HCT116 (cell line): Measurements from ENCODE around the gene UGP2.

Experiments used
- POLR2A ChIP-seq: IDR thresholded peaks from 2 replicates; pipeline ENCODE4 v1.7.0; 2011; ENCODE audit warnings: borderline replicate concordance; ENCODE audit not compliant: insufficient read depth, insufficient read length; ENCODE audit errors: extremely low read depth
- TF ChIP-seq, protein P1 (sequence below), 3 experiments: fragments of 200-600 bp in 1 of 3; sonication (generic) in 1 of 3; IDR thresholded peaks in 2 of 3; conservative IDR thresholded peaks in 1 of 3; 2 replicates each; pipeline ENCODE4 v1.5.1; 2012 to 2017; ENCODE audit warnings: low read depth in 2 of 3, low read length in 2 of 3, antibody characterized with exemption in 1 of 3, borderline replicate concordance in 1 of 3, control low read depth in 1 of 3, mild to moderate bottlenecking in 1 of 3, mixed read lengths in 1 of 3, mixed run types in 1 of 3, moderate library complexity in 1 of 3; ENCODE audit not compliant: insufficient read depth in 1 of 3

DNA sequence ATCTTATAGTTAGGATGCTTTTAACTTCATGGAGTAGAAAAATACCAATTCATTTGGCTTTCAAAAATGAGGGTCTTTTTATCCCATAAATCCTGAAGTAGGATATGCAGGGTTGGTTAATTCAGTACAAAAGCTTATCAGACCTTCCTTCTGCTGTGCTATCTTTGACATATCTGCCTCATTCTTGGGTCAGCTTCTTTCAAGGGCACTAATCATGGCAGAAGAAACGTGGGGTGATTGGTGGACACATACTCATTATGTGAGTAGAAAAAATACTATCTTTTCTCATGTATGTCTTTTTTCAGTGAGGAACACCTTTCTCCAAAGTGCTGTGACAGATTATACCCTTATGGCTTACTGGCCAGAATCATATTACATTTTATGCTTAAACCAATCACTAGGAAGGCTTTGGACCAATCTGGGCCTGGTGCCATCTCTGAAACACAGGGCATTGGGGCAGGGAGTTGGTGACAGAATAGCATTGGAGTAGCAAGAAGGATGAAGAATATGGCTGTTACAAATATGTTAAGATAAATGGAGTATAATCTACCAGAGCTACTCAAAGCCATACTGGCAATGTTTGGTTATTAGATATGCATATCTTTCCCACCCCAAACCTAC lies 10.1 kb downstream of the UGP2 start:
- no peak for TF ChIP-seq POLR2A
- TF ChIP-seq, protein P1, sequence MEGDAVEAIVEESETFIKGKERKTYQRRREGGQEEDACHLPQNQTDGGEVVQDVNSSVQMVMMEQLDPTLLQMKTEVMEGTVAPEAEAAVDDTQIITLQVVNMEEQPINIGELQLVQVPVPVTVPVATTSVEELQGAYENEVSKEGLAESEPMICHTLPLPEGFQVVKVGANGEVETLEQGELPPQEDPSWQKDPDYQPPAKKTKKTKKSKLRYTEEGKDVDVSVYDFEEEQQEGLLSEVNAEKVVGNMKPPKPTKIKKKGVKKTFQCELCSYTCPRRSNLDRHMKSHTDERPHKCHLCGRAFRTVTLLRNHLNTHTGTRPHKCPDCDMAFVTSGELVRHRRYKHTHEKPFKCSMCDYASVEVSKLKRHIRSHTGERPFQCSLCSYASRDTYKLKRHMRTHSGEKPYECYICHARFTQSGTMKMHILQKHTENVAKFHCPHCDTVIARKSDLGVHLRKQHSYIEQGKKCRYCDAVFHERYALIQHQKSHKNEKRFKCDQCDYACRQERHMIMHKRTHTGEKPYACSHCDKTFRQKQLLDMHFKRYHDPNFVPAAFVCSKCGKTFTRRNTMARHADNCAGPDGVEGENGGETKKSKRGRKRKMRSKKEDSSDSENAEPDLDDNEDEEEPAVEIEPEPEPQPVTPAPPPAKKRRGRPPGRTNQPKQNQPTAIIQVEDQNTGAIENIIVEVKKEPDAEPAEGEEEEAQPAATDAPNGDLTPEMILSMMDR (IDR thresholded peaks at IDR 0.05 in 2 of 3, conservative IDR thresholded peaks at IDR 0.05 in 1 of 3; ENCODE audit: borderline replicate concordance in 1 of 3, insufficient read depth in 1 of 3, low read depth in 2 of 3, low read length in 2 of 3) = no peak
